Thoracic aorta (tissue), 2 donors: ENCODE measurements around the gene EMILIN2. TPM values are rescaled to one million over a fixed set of nuclear protein-coding genes. Genes with fewer than 3 reads are reported as not detected.
A peak's percentile ranks its signal among the peaks of the same experiment; 100 is the strongest.

Experiments used
- ATAC-seq: fragments of 150-250 bp; one replicate; pipeline ENCODE4 v1.8.0; 2017; ENCODE audit warnings: low read depth; ENCODE audit not compliant: insufficient number of reproducible peaks, low FRiP score
- DNase-seq: peaks from one replicate; pipeline ENCODE4 v3.0.0-alpha.2; 2020; ENCODE audit warnings: low spot score
- H3K27ac ChIP-seq, 2 donors: fragments of 200-600 bp; sonication (generic); 1 replicate in 1 of 2; 2 replicates in 1 of 2; pipeline ENCODE4 v1.5.1; 2016; ENCODE audit warnings: mild to moderate bottlenecking in 2 of 2, moderate library complexity in 2 of 2
- H3K27me3 ChIP-seq: fragments of 200-600 bp; sonication (generic); replicated peaks from 2 replicates; pipeline ENCODE4 v1.6.0; 2016; ENCODE audit warnings: mild to moderate bottlenecking; ENCODE audit not compliant: insufficient read depth
- H3K36me3 ChIP-seq: fragments of 200-600 bp; sonication (generic); one replicate; pipeline ENCODE4 v1.5.1; 2016
- H3K4me1 ChIP-seq, 2 donors: fragments of 200-600 bp; sonication (generic); 1 replicate in 1 of 2; 2 replicates in 1 of 2; pipeline versions ENCODE4 v1.5.1 to v1.6.0; 2016; ENCODE audit warnings: low read depth in 2 of 2, mild to moderate bottlenecking in 1 of 2; ENCODE audit not compliant: control insufficient read depth in 1 of 2
- H3K4me3 ChIP-seq: fragments of 200-600 bp; sonication (generic); 2 replicates; pipeline ENCODE4 v1.5.1; 2016; ENCODE audit warnings: mild to moderate bottlenecking
- H3K9me3 ChIP-seq: fragments of 200-600 bp; sonication (generic); 2 replicates; pipeline ENCODE4 v1.5.1; 2016
- total RNA-seq, 2 donors: library from RNA; depleted of rRNA; stranded (reverse); fragments of >200 nt; gene quantifications; one replicate each; pipeline versions ENCODE4 v1.1.0 to v1.2.3, GENCODE V29; 2016
- TF ChIP-seq, protein P1 (sequence below): fragments of 200-600 bp; sonication (generic); IDR thresholded peaks from one replicate; pipeline ENCODE4 v1.5.1; 2019; ENCODE audit warnings: antibody characterized with exemption

EMILIN2 gene
- total RNA-seq, 2 donors from 2014 or later: 22.6 to 27.4 TPM

DNA sequence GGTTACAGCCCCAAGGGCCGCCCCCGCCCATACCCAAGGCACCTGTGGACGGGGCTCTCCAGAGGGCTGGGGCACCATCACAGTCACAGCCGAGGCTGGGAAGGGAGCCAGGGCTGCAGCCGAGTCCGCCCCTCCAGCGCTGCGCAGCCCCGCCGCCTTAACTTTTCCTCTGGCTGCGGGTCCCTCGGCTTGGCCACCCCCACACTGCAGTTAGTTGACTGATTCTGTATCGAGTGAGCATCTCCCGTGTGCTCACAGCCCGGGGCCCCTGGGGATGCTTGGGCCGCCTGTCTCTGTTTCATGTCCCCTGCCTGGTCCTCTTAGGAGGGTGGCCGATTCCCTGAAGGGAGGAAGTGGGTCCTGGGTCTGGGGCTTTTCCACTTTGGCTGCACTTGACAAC is 33.7 kb downstream of the EMILIN2 start:
- TF ChIP-seq, protein P1, sequence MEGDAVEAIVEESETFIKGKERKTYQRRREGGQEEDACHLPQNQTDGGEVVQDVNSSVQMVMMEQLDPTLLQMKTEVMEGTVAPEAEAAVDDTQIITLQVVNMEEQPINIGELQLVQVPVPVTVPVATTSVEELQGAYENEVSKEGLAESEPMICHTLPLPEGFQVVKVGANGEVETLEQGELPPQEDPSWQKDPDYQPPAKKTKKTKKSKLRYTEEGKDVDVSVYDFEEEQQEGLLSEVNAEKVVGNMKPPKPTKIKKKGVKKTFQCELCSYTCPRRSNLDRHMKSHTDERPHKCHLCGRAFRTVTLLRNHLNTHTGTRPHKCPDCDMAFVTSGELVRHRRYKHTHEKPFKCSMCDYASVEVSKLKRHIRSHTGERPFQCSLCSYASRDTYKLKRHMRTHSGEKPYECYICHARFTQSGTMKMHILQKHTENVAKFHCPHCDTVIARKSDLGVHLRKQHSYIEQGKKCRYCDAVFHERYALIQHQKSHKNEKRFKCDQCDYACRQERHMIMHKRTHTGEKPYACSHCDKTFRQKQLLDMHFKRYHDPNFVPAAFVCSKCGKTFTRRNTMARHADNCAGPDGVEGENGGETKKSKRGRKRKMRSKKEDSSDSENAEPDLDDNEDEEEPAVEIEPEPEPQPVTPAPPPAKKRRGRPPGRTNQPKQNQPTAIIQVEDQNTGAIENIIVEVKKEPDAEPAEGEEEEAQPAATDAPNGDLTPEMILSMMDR: no peak
- DNase-seq (no peak), ATAC-seq (no peak)
- peak overlapping the region; percentile 82 to 92 for H3K27ac ChIP-seq
- H3K4me1 ChIP-seq: peaks cover 15 to 37% of the 10 kb centered on the region in 2 donors
- H3K36me3 ChIP-seq: no peaks in the 10 kb centered on the region
- H3K4me3 ChIP-seq: no peak overlapping the region
- no peaks in the 10 kb centered on the region for H3K27me3 ChIP-seq
- H3K9me3 ChIP-seq: no peaks in the 10 kb centered on the region

DNA sequence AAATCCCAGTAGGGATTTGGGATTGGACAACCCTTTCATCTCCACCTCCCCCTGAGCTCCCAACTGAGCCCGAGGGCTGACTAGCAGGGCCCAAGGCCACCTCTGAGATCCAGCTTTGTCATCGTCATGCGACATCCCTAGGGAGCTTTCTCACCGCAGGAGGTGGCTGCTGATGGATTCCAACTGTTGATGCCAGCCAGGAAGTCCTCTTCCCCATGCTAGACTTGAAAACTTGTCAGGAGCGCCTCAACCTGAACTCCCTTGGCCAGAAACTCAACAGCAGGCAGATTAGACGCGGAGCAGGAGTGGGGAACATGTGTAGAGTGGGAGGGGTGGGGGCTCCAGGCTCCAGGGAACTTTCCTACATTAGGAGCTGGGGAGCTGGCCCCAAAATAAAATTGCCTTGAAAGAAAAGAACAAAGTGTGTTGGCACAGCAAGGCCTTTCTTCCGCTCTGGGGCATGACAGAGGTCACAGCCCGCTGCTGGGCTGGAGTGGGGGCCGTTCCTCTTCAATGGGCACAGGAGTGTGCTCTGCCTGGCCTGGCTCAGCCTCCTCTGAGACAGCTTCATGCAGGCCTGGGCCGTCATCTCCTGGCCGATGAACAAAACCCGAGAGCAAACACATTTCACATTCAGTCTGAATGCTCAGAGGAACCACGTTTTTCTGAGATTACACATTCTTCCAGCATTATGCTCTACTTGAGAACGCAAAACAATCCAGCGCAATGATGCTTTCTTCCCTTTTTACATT is 34.5 kb downstream of the EMILIN2 start:
- Histone ChIP-seq H3K27ac (peak overlapping the region; percentile 82 to 92), H3K4me3 (peak overlapping the region; percentile 6), H3K36me3 (no peaks in the 10 kb centered on the region), H3K4me1 (peaks cover 15 to 29% of the 10 kb centered on the region in 2 donors), H3K9me3 (no peaks in the 10 kb centered on the region), H3K27me3 (no peaks in the 10 kb centered on the region)
- DNase-seq (no peak), ATAC-seq (peak; percentile 82)
- TF ChIP-seq, protein P1: no peak

DNA sequence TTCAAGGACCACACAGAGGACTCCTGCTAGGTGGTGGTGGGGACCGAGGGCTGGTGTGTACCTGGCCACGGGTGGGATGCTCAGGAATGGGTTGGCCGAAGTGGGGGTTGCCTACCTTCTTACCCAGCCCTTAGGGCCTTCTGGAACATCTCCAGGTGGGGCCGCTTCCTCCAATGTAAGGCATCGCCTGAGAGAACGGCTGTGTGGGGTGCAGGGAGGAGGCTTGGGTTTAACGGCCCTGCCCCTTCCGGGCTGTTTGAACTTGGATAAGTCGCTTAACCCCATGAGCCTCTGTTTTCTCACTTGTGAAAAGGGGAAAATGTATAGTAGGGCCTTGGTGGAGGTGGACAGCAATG is 35.0 kb downstream of the EMILIN2 start:
- H3K4me1 ChIP-seq: peaks cover 15 to 26% of the 10 kb centered on the region in 2 donors
- H3K9me3 ChIP-seq: no peaks in the 10 kb centered on the region
- no peaks in the 10 kb centered on the region for H3K27me3 ChIP-seq
- ATAC-seq (no peak), DNase-seq (no peak)
- no peak overlapping the region for H3K4me3 ChIP-seq
- TF ChIP-seq, protein P1: no peak
- H3K36me3 ChIP-seq: no peaks in the 10 kb centered on the region
- H3K27ac ChIP-seq: peak overlapping the region; percentile 82 to 92

DNA sequence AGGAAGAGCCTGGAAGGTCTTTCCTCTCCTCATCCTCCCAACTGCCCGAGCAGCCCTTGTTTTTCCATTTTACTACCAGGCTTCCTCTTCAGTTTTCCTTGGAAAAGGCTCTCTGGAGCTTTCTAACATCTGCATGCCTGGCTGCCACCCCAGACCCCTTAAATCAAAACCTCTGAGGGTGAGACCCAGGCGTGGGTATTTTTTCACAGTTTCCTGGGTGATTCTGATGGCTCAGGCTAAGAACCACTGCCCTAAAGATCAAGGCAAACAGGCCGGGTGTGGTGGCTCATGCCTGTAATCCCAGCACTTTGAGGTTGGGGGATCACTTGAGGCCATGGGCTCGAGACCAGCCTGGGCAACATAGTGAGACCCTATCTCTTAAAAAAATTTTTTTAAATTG is 35.4 kb downstream of the EMILIN2 start:
- H3K4me3 ChIP-seq: no peak overlapping the region
- H3K27ac ChIP-seq: peak overlapping the region; percentile 82 to 92
- TF ChIP-seq, protein P1: no peak
- H3K27me3 ChIP-seq: no peaks in the 10 kb centered on the region
- peaks cover 11 to 22% of the 10 kb centered on the region in 2 donors for H3K4me1 ChIP-seq
- H3K36me3 ChIP-seq: no peaks in the 10 kb centered on the region
- DNase-seq (no peak), ATAC-seq (no peak)
- no peaks in the 10 kb centered on the region for H3K9me3 ChIP-seq

DNA sequence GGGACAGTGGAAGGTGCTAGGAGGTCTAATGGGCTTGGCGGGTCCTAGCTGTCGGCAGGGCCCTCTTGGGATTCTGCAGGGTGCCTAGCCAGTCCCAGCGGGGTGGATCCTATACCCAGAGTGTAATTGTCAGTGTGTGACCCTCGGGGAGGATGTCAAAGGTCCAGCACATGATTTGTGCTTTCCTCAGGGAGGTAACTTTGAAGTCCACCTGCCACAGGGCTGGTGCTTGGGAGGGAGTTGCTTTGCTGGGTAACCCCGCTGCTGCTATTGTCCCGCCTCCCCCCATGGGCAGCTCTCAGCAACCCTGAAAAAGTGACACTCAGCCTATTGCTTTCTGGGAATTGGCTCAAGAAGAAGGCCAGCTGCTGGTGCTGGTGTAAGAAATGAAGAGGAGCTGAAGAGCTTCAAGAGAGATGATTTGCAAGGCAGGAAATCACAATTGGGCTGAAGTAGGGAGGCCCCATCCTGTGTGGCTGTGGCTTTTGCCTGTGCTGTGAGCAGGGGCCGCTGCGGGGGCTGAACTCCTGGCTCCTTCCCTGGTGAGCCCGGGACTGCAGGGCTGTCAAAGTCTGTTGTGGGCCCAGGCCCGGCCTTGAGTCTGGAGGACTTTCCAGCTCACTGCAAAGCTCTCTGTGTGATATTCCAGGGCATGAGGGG is 36.4 kb downstream of the EMILIN2 start:
- no peak for DNase-seq
- Histone ChIP-seq H3K27ac (no peak overlapping the region), H3K4me1 (peaks cover 9 to 20% of the 10 kb centered on the region in 2 donors), H3K27me3 (no peaks in the 10 kb centered on the region), H3K36me3 (no peaks in the 10 kb centered on the region), H3K4me3 (no peak overlapping the region), H3K9me3 (no peaks in the 10 kb centered on the region)
- ATAC-seq: no peak
- TF ChIP-seq, protein P1: no peak
